ENCODE results near the gene BMP6.

DNA sequence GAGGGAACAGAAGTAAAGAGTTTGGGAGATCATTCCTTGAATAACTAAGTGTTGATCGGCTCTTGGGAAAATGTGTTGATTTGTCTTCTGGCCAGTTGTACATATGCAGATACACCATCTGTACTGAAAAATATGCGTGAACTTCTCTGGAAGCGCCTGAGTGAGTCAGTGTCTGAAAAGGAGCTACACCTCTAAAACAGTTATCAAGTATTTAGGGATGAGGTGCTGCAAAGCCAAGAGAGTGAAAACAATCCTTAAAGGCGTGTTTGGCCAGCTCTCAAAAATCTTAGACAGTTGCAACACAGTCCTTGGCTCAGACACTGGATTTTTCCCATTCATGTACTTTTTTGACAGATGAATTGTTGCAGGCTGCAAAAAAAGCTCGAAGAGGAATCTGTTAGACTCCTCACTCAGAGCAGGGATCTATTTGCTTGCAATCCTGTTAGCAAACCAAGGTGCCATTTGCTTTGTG lies 61.3 kb downstream of the BMP6 start:
- TF ChIP-seq EZH2 (IDR thresholded peaks at IDR 0.05; ENCODE audit: borderline replicate concordance, low read depth, low read length, poor library complexity, severe bottlenecking), result no peak
- TF ChIP-seq, protein P1, sequence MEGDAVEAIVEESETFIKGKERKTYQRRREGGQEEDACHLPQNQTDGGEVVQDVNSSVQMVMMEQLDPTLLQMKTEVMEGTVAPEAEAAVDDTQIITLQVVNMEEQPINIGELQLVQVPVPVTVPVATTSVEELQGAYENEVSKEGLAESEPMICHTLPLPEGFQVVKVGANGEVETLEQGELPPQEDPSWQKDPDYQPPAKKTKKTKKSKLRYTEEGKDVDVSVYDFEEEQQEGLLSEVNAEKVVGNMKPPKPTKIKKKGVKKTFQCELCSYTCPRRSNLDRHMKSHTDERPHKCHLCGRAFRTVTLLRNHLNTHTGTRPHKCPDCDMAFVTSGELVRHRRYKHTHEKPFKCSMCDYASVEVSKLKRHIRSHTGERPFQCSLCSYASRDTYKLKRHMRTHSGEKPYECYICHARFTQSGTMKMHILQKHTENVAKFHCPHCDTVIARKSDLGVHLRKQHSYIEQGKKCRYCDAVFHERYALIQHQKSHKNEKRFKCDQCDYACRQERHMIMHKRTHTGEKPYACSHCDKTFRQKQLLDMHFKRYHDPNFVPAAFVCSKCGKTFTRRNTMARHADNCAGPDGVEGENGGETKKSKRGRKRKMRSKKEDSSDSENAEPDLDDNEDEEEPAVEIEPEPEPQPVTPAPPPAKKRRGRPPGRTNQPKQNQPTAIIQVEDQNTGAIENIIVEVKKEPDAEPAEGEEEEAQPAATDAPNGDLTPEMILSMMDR (conservative IDR thresholded peaks at IDR 0.05; ENCODE audit: low read depth, low read length), result no peak
